HCT116 (cell line): ENCODE measurements around the gene FSHB. TPM values are rescaled to one million over a fixed set of nuclear protein-coding genes. Genes with fewer than 3 reads are reported as not detected.

ENCODE experiments used
- ATAC-seq: fragments of 200-7000 bp; cut with Tn5 transposase; 2 replicates; pipeline ENCODE4 v1.9.1; 2020; ENCODE audit warnings: mild to moderate bottlenecking, moderate library complexity
- BruUV-seq: library from RNA; stranded (reverse); fragments of 400-500 nt; replicated peaks from 2 replicates; lab custom pipeline; 2021; lab: Mats Ljungman, UMichigan
- CTCF ChIA-PET: fragments of 300-600 bp; sonication (Branson Sonifier 250); formaldehyde crosslinking; loops from one replicate; lab custom pipeline; 2021; ENCODE audit warnings: antibody characterized with exemption; lab: Charles Lee
- POLR2A ChIA-PET: fragments of 300-600, 350-600 bp; sonication (Branson Sonifier 250); formaldehyde crosslinking; loops from one replicate; lab custom pipeline; 2021; ENCODE audit warnings: antibody characterized with exemption; lab: Charles Lee
- RAD21 ChIA-PET, 2 experiments: fragments of 300-600 bp; sonication (Branson Sonifier 250); formaldehyde crosslinking; loops; one replicate each; lab custom pipeline; 2023; ENCODE audit warnings: low total read pairs in 2 of 2; ENCODE audit not compliant: uncharacterized antibody in 2 of 2, unreplicated experiment in 2 of 2, low non-redundant PET in 1 of 2; lab: Charles Lee
- DNase-seq: peaks from one replicate; pipeline ENCODE4 v3.0.0-alpha.2; 2010; ENCODE audit warnings: low read depth, low spot score
- H2AFZ ChIP-seq: fragments of 200-600 bp; shearing (Covaris generic), sonication (generic); 2 replicates; pipeline ENCODE4 v1.6.1; 2017; ENCODE audit warnings: low read depth, mixed run types, mixed read lengths, antibody characterized with exemption, low read length; ENCODE audit not compliant: poor library complexity, severe bottlenecking
- H3K27ac ChIP-seq: 2 replicates; pipeline ENCODE4 v1.5.1; 2012; ENCODE audit warnings: low read depth, low read length
- H3K27me3 ChIP-seq: fragments of 200-600 bp; sonication (generic); 2 replicates; pipeline ENCODE4 v1.6.1; 2016; ENCODE audit warnings: mixed run types, low read length, mixed read lengths; ENCODE audit not compliant: insufficient read depth
- H3K36me3 ChIP-seq, 2 experiments: fragments of 200-500 bp in 1 of 2; fragments of 200-600 bp in 1 of 2; sonication (Bioruptor generic) in 1 of 2; sonication (generic) in 1 of 2; 2 replicates each; pipeline versions ENCODE4 v1.5.1 to v1.6.1; 2014 to 2016; ENCODE audit warnings: low read length in 2 of 2, inconsistent platforms in 1 of 2, mixed read lengths in 1 of 2, mixed run types in 1 of 2; ENCODE audit not compliant: insufficient read depth in 2 of 2, control insufficient read depth in 1 of 2
- H3K4me1 ChIP-seq, 2 experiments: fragments of 200-600 bp in 1 of 2; sonication (generic) in 1 of 2; 2 replicates each; pipeline versions ENCODE4 v1.5.1 to v1.6.1; 2012 to 2017; ENCODE audit warnings: low read length in 2 of 2, inconsistent platforms in 1 of 2, mild to moderate bottlenecking in 1 of 2, mixed read lengths in 1 of 2, mixed run types in 1 of 2, moderate library complexity in 1 of 2; ENCODE audit not compliant: insufficient read depth in 2 of 2, control insufficient read depth in 1 of 2
- H3K4me2 ChIP-seq: fragments of 200-600 bp; sonication (generic); 2 replicates; pipeline ENCODE4 v1.6.1; 2017; ENCODE audit warnings: mixed run types, low read length, mixed read lengths
- H3K4me3 ChIP-seq, 2 experiments: fragments of 200-600 bp in 1 of 2; sonication (generic) in 1 of 2; replicated peaks in 1 of 2; 2 replicates each; pipeline ENCODE4 v1.5.1; 2011 to 2016; ENCODE audit warnings: low read length in 2 of 2, control low read depth in 1 of 2, low read depth in 1 of 2, mild to moderate bottlenecking in 1 of 2, mixed read lengths in 1 of 2, mixed run types in 1 of 2
- H3K79me2 ChIP-seq: fragments of 200-600 bp; sonication (generic); 2 replicates; pipeline ENCODE4 v1.6.1; 2017; ENCODE audit warnings: mild to moderate bottlenecking, mixed run types, low read length, moderate library complexity, mixed read lengths; ENCODE audit not compliant: insufficient read depth
- H3K9ac ChIP-seq: fragments of 200-600 bp; sonication (generic); 2 replicates; pipeline ENCODE4 v1.6.1; 2016; ENCODE audit warnings: low read length, mixed read lengths
- H3K9me2 ChIP-seq: fragments of 200-600 bp; sonication (generic), shearing (Covaris generic); 2 replicates; pipeline ENCODE4 v1.6.1; 2017; ENCODE audit warnings: mixed run types, mild to moderate bottlenecking, moderate library complexity; ENCODE audit not compliant: insufficient read depth
- H3K9me3 ChIP-seq, 2 experiments: fragments of 200-500 bp in 1 of 2; fragments of 200-600 bp in 1 of 2; sonication (Bioruptor generic) in 1 of 2; sonication (generic) in 1 of 2; 2 replicates each; pipeline ENCODE4 v1.6.1; 2014 to 2017; ENCODE audit warnings: low read length in 2 of 2, mixed read lengths in 2 of 2, inconsistent platforms in 1 of 2, low read depth in 1 of 2, mild to moderate bottlenecking in 1 of 2, mixed run types in 1 of 2, moderate library complexity in 1 of 2; ENCODE audit not compliant: control insufficient read depth in 1 of 2, insufficient read depth in 1 of 2
- H4K20me1 ChIP-seq: fragments of 200-600 bp; sonication (generic), shearing (Covaris generic); 2 replicates; pipeline ENCODE4 v1.6.1; 2017; ENCODE audit warnings: mixed run types, mild to moderate bottlenecking, moderate library complexity; ENCODE audit not compliant: insufficient read depth
- ATF3 ChIP-seq: IDR thresholded peaks from 2 replicates; pipeline ENCODE4 v1.6.1; 2012
- CTCF ChIP-seq, 3 experiments: fragments of 200-600 bp in 1 of 3; sonication (generic) in 1 of 3; IDR thresholded peaks in 2 of 3; conservative IDR thresholded peaks in 1 of 3; 2 replicates each; pipeline ENCODE4 v1.5.1; 2012 to 2017; ENCODE audit warnings: low read depth in 2 of 3, low read length in 2 of 3, antibody characterized with exemption in 1 of 3, borderline replicate concordance in 1 of 3, control low read depth in 1 of 3, mild to moderate bottlenecking in 1 of 3, mixed read lengths in 1 of 3, mixed run types in 1 of 3, moderate library complexity in 1 of 3; ENCODE audit not compliant: insufficient read depth in 1 of 3
- ELF1 ChIP-seq: IDR thresholded peaks from 2 replicates; pipeline ENCODE4 v1.6.1; 2012; ENCODE audit warnings: low read depth, borderline replicate concordance
- EZH2 ChIP-seq: fragments of 200-600 bp; sonication (generic); IDR thresholded peaks from 2 replicates; pipeline ENCODE4 v1.6.1; 2017; ENCODE audit warnings: antibody characterized with exemption, mixed run types
- EZH2phosphoT487 ChIP-seq: fragments of 200-600 bp; IDR thresholded peaks from 2 replicates; pipeline ENCODE4 v1.6.1; 2018; ENCODE audit warnings: antibody characterized with exemption, borderline replicate concordance
- FOSL1 ChIP-seq: IDR thresholded peaks from 2 replicates; pipeline ENCODE4 v1.6.1; 2012; ENCODE audit warnings: low read depth
- JUND ChIP-seq: IDR thresholded peaks from 2 replicates; pipeline ENCODE4 v1.6.1; 2012
- MAX ChIP-seq: IDR thresholded peaks from 2 replicates; pipeline ENCODE4 v1.6.1; 2012
- RAD21 ChIP-seq: IDR thresholded peaks from 2 replicates; pipeline ENCODE4 v1.6.1; 2012; ENCODE audit warnings: low read depth, mild to moderate bottlenecking
- SIN3A ChIP-seq: IDR thresholded peaks from 2 replicates; pipeline ENCODE4 v1.6.1; 2012; ENCODE audit warnings: low read depth
- SP1 ChIP-seq: IDR thresholded peaks from 2 replicates; pipeline ENCODE4 v1.6.1; 2012; ENCODE audit warnings: low read depth
- SRF ChIP-seq: IDR thresholded peaks from 2 replicates; pipeline ENCODE4 v1.6.1; 2012; ENCODE audit warnings: low read depth
- YY1 ChIP-seq: IDR thresholded peaks from 2 replicates; pipeline ENCODE4 v1.6.1; 2011; ENCODE audit warnings: low read length, low read depth, moderate library complexity, mild to moderate bottlenecking; ENCODE audit not compliant: insufficient replicate concordance; ENCODE audit errors: extremely low read depth
- ZFX ChIP-seq: fragments of 450-650 bp; IDR thresholded peaks from 2 replicates; pipeline ENCODE4 v1.6.1; 2017
- ZNF274 ChIP-seq: fragments of 200-500 bp; sonication (Bioruptor generic); IDR thresholded peaks from 2 replicates; pipeline ENCODE4 v1.6.1; 2014; ENCODE audit warnings: mild to moderate bottlenecking, low read depth, low read length, inconsistent platforms
- intact Hi-C: fragments of 100-400 bp; cut with micrococcal nuclease; formaldehyde crosslinking; loops from 2 replicates; pipeline ENCODE4 v1.10.0; 2022
- total RNA-seq: library from RNA; stranded (reverse); gene quantifications from one replicate; pipeline ENCODE4 v1.2.1, GENCODE V29; 2021; ENCODE audit not compliant: unreplicated experiment

Gene FSHB
- total RNA-seq, 1 experiment from 2014 or later: not detected

GRCh38 chr11:30186748-30187147 lies 44.1 kb upstream of the FSHB start:
- no peak overlapping the region for H3K4me2 ChIP-seq
- no peaks in the 10 kb centered on the region for H3K27me3 ChIP-seq
- no peaks in the 10 kb centered on the region for H3K9me2 ChIP-seq
- intact Hi-C loops: no loop called here
- ChIA-PET CTCF (no interaction called here), POLR2A (no interaction called here), RAD21 (no interaction called here)
- DNase-seq (no peak), ATAC-seq (no peak)
- H3K79me2 ChIP-seq: no peaks in the 10 kb centered on the region
- no peak overlapping the region for H2AFZ ChIP-seq
- H3K9ac ChIP-seq: no peak overlapping the region
- H3K9me3 ChIP-seq: no peaks in the 10 kb centered on the region
- no peak overlapping the region for H3K4me3 ChIP-seq
- TF ChIP-seq FOSL1: no peak
- TF ChIP-seq ELF1: no peak
- TF ChIP-seq ATF3: no peak
- no peak for TF ChIP-seq EZH2phosphoT487
- TF ChIP-seq SP1: no peak
- no peak for TF ChIP-seq RAD21
- TF ChIP-seq CTCF (IDR thresholded peaks at IDR 0.05 in 2 of 3, conservative IDR thresholded peaks at IDR 0.05 in 1 of 3; ENCODE audit: borderline replicate concordance in 1 of 3, insufficient read depth in 1 of 3, low read depth in 2 of 3, low read length in 2 of 3): no peak
- no peak for TF ChIP-seq MAX
- BruUV-seq: no TSS peak
- no peaks in the 10 kb centered on the region for H3K36me3 ChIP-seq
- H3K27ac ChIP-seq: no peak overlapping the region
- no peaks in the 10 kb centered on the region; the same call in 1 of the 2 replicates for H4K20me1 ChIP-seq
- H3K4me1 ChIP-seq: no peaks in the 10 kb centered on the region

- BruUV-seq: no TSS peak
- CTCF ChIA-PET: no interaction called here
- H3K4me1 ChIP-seq: no peaks in the 10 kb centered on the region
- no peaks in the 10 kb centered on the region for H3K9me3 ChIP-seq
- no peaks in the 10 kb centered on the region; the same call in 1 of the 2 replicates for H4K20me1 ChIP-seq
- H3K4me3 ChIP-seq: no peak overlapping the region
- H3K4me2 ChIP-seq: no peak overlapping the region
- no peak overlapping the region for H3K27ac ChIP-seq
- H3K36me3 ChIP-seq: no peaks in the 10 kb centered on the region
- H3K9ac ChIP-seq: no peak overlapping the region
- POLR2A ChIA-PET: no interaction called here
- RAD21 ChIA-PET: no interaction called here
- H2AFZ ChIP-seq: no peak overlapping the region
- DNase-seq: no peak
- ATAC-seq: no peak
- no peaks in the 10 kb centered on the region for H3K9me2 ChIP-seq
- intact Hi-C loops: no loop called here
- no peaks in the 10 kb centered on the region for H3K79me2 ChIP-seq
- H3K27me3 ChIP-seq: no peaks in the 10 kb centered on the region
- TF ChIP-seq SIN3A (no peak), SRF (no peak), ELF1 (no peak), EZH2phosphoT487 (no peak), JUND (no peak), ATF3 (no peak), RAD21 (no peak), SP1 (no peak), FOSL1 (no peak), CTCF (IDR thresholded peaks at IDR 0.05 in 2 of 3, conservative IDR thresholded peaks at IDR 0.05 in 1 of 3; ENCODE audit: borderline replicate concordance in 1 of 3, insufficient read depth in 1 of 3, low read depth in 2 of 3, low read length in 2 of 3) (no peak), EZH2 (no peak), MAX (no peak), ZNF274 (no peak), ZFX (no peak), YY1 (no peak)
These were observed 38.2 kb upstream of the FSHB start for GRCh38 chr11:30192620-30193019.
